Astrocyte of the spinal cord (primary cell): ENCODE measurements around the gene QKI.
A peak's percentile ranks its signal among the peaks of the same experiment; 100 is the strongest.
"Not testable (repeated sequence)": the region's sequence is repeated elsewhere in the genome, so short reads cannot be mapped to it uniquely, and the experiment has no call there.

Experiments
- DNase-seq: peaks from one replicate; pipeline ENCODE4 v3.0.0; 2011; ENCODE audit warnings: low read depth, low spot score
- H3K4me3 ChIP-seq: 2 replicates; pipeline ENCODE4 v1.5.1; 2011; ENCODE audit warnings: low read depth, mild to moderate bottlenecking, low read length, moderate library complexity
- in situ Hi-C: cut with HindIII; loops from 2 replicates; pipeline ENCODE4 v1.10.0; 2017; ENCODE audit warnings: low sequenced_read_pairs
- TF ChIP-seq, protein P1 (sequence below): IDR thresholded peaks from 2 replicates; pipeline ENCODE4 v1.5.1; 2012; ENCODE audit warnings: low read depth, mild to moderate bottlenecking, low read length, inconsistent platforms

Gene QKI

DNA sequence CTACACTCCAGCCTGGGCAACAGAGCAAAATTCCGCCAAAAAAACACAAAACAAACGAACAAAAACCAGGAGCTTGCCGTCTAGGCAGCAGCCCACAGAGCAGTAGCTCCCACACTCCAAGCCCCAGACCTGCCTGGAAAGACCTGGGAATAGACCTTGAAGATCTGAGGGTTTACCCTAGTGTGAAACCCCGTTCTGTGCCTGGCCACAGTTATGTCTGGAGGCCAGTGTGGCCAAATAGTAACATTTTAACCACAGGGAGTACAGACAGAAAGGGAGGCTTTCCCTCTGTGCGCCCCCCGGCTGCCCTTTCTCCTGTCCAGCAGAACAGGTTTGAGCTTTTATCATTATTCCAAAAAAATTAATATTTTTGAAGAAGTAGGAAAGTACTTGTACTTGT is 172.4 kb downstream of the QKI start:
- in situ Hi-C loops = no loop called here
- no peak for DNase-seq
- TF ChIP-seq, protein P1, sequence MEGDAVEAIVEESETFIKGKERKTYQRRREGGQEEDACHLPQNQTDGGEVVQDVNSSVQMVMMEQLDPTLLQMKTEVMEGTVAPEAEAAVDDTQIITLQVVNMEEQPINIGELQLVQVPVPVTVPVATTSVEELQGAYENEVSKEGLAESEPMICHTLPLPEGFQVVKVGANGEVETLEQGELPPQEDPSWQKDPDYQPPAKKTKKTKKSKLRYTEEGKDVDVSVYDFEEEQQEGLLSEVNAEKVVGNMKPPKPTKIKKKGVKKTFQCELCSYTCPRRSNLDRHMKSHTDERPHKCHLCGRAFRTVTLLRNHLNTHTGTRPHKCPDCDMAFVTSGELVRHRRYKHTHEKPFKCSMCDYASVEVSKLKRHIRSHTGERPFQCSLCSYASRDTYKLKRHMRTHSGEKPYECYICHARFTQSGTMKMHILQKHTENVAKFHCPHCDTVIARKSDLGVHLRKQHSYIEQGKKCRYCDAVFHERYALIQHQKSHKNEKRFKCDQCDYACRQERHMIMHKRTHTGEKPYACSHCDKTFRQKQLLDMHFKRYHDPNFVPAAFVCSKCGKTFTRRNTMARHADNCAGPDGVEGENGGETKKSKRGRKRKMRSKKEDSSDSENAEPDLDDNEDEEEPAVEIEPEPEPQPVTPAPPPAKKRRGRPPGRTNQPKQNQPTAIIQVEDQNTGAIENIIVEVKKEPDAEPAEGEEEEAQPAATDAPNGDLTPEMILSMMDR = no peak
- no peak overlapping the region for H3K4me3 ChIP-seq

DNA sequence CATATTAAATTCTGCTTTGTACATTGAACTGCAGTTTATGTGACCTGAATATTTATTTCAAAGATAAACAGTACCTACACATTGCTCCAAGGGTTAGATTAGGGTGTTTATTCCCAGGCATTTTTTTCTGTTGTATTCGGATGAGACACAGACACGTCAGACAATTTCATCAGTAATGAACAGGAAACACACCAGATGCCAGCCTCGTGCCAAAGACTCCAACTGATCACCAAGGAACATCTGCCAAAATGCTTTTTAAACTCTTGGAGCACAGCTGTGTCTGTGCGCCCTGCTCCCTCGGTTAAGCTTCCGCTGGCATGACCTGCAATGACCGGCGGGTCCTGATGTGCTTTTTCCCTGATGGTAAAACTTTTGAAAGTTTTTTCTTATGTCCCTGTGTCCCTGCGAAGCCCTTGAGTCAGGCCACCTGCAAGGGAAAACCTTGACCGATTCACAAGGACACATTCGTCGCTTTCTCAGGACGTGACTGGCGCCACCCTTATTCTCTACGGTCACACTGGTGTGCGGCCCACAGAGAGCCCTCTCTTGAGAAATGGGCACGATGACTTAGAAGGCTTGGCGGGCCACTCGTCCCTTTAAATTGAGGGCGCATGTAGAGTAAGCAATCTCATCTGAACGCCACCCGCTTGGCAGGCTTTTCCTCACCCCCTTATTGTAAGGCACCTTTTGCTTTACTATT is 173.9 kb downstream of the QKI start:
- TF ChIP-seq, protein P1 = no peak
- in situ Hi-C loops = no loop called here
- DNase-seq = peak; percentile 34
- no peak overlapping the region for H3K4me3 ChIP-seq

DNA sequence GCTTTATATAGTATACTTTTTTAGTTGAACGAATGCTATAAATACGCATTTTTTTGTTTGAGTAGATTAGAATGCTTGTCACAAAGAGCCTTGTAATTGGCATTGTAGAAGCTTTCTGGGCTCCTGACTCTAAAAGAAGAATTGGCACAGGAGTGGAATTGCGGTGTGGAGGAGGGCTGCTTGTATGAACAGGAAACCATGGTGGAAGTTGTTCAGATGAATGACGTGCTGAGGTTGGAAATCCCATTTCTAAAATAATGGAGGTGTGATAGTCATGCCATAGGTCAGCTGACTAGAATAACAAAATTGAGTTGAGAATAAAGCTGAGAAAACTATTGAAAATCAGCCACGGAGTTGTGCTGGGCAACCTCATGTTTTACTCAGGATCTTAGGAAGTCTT is 174.9 kb downstream of the QKI start:
- DNase-seq = peak; percentile 29
- in situ Hi-C loops = no loop called here
- TF ChIP-seq, protein P1 = no peak

DNA sequence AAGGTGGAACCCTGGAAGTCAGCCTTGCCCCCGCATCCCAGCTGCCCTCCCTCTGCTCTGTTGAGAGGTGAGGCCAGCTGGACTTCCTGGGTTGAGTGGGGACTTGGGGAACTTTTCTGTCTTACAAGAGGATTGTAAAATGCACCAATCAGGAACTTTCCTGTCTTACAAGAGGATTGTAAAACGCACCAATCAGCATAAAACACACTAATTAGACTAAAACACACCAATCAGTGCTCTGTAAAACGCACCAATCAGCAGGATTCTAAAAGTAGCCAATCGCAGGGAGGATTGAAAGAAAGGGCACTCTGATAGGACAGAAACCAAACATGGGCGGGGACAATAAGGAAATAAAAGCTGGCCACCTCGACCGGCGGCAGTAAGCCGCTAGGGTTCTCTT is 175.6 kb downstream of the QKI start:
- H3K4me3 ChIP-seq, DNase-seq, in situ Hi-C loops: not testable (repeated sequence)

More for the DNA sequence above, 174.9 kb downstream of the QKI start:
- H3K4me3 ChIP-seq = no peak overlapping the region

DNA sequence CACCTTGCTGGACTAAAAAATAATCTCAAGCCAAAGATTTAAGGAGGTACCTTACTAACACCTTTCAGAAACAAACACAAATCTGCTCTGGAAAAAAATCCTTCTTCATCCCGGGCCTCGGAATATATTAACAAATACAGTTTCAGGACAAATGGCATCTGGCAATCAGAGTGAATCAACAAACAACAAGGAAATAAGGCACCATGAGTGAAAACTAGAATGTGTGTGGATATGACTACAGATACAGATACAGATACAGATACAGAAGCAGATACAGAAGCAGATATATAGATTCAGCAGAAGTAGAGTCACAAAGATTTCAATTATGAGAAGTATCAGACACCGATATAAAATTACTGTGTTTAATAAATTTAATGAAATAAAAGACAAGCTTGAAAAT is 178.4 kb downstream of the QKI start:
- in situ Hi-C loops = no loop called here
- no peak for DNase-seq
- TF ChIP-seq, protein P1 = no peak
- no peak overlapping the region for H3K4me3 ChIP-seq

DNA sequence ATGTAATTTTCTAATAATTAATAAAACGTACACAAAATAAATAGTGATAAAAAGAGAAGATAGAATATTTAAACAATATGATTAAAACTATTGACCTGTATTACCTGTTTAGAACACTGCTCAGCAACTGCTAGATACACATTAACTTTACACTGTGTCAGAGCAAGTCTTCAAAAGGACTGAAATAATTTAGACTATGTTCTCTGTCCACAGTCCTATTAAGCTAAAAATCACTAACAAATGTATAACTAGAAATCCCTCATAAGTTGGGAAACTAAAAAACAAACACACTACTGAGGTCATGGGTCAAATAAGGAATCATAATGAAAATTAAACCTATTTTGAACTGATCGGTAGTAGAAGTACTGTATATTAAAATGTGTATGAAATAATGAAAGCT is 181.7 kb downstream of the QKI start:
- TF ChIP-seq, protein P1 = no peak
- no peak overlapping the region for H3K4me3 ChIP-seq
- in situ Hi-C loops = no loop called here
- no peak for DNase-seq

DNA sequence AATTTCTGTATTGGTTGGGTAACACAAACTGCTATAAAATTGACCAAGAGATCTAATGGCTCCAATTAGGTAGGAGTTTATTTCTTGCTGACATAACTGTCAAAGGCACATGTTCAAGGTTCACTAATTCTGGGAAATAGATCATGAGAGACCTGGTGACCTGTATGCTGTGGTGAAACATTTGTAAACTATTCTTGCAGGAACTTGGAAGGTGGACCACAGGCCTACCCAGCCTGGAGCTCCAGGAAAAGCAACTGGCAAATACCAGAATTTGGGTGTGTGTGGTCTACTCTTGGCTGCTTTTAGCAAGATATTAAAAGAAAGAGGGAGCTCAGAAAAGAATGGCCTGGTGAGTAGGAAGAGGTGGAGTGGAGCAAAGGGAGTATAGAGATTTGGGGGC is 184.6 kb downstream of the QKI start:
- TF ChIP-seq, protein P1 = no peak
- in situ Hi-C loops = no loop called here
- H3K4me3 ChIP-seq = no peak overlapping the region
- DNase-seq = no peak
